IgD-negative memory B cell (primary cell): ENCODE results near the gene ADGRF5. TPM values are rescaled to one million over a fixed set of nuclear protein-coding genes. Genes with fewer than 3 reads are reported as not detected.

ENCODE experiments used
- H3K27ac Mint-ChIP-seq, 3 donors: one replicate each; pipeline ENCODE4 v1.8.0; 2020 to 2022; ENCODE audit warnings: mild to moderate bottlenecking in 3 of 3, mixed read lengths in 3 of 3, moderate library complexity in 1 of 3
- H3K27me3 Mint-ChIP-seq: one replicate; pipeline ENCODE4 v1.8.0; 2021; ENCODE audit warnings: mixed read lengths
- H3K36me3 Mint-ChIP-seq: one replicate; pipeline ENCODE4 v1.8.0; 2020; ENCODE audit warnings: mild to moderate bottlenecking, mixed read lengths
- H3K4me1 Mint-ChIP-seq, 3 donors: one replicate each; pipeline ENCODE4 v1.8.0; 2020 to 2022; ENCODE audit warnings: mixed read lengths in 3 of 3, mild to moderate bottlenecking in 1 of 3
- H3K4me3 Mint-ChIP-seq, 4 donors: one replicate each; pipeline ENCODE4 v1.8.0; 2020 to 2022; ENCODE audit warnings: mild to moderate bottlenecking in 4 of 4, mixed read lengths in 4 of 4, moderate library complexity in 3 of 4
- H3K9me3 Mint-ChIP-seq, 3 donors: one replicate each; pipeline ENCODE4 v1.8.0; 2020 to 2021; ENCODE audit warnings: mixed read lengths in 3 of 3, mild to moderate bottlenecking in 1 of 3
- polyA plus RNA-seq: library from polyadenylated mRNA; unstranded; fragments of 300-500 nt; fragmentation: Illumina TruSeq; gene quantifications from one replicate; pipeline ENCODE4 v1.2.3, GENCODE V29; 2021

The ADGRF5 gene, protein sequence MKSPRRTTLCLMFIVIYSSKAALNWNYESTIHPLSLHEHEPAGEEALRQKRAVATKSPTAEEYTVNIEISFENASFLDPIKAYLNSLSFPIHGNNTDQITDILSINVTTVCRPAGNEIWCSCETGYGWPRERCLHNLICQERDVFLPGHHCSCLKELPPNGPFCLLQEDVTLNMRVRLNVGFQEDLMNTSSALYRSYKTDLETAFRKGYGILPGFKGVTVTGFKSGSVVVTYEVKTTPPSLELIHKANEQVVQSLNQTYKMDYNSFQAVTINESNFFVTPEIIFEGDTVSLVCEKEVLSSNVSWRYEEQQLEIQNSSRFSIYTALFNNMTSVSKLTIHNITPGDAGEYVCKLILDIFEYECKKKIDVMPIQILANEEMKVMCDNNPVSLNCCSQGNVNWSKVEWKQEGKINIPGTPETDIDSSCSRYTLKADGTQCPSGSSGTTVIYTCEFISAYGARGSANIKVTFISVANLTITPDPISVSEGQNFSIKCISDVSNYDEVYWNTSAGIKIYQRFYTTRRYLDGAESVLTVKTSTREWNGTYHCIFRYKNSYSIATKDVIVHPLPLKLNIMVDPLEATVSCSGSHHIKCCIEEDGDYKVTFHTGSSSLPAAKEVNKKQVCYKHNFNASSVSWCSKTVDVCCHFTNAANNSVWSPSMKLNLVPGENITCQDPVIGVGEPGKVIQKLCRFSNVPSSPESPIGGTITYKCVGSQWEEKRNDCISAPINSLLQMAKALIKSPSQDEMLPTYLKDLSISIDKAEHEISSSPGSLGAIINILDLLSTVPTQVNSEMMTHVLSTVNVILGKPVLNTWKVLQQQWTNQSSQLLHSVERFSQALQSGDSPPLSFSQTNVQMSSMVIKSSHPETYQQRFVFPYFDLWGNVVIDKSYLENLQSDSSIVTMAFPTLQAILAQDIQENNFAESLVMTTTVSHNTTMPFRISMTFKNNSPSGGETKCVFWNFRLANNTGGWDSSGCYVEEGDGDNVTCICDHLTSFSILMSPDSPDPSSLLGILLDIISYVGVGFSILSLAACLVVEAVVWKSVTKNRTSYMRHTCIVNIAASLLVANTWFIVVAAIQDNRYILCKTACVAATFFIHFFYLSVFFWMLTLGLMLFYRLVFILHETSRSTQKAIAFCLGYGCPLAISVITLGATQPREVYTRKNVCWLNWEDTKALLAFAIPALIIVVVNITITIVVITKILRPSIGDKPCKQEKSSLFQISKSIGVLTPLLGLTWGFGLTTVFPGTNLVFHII (N-terminal part only)
- polyA plus RNA-seq, result not detected

DNA sequence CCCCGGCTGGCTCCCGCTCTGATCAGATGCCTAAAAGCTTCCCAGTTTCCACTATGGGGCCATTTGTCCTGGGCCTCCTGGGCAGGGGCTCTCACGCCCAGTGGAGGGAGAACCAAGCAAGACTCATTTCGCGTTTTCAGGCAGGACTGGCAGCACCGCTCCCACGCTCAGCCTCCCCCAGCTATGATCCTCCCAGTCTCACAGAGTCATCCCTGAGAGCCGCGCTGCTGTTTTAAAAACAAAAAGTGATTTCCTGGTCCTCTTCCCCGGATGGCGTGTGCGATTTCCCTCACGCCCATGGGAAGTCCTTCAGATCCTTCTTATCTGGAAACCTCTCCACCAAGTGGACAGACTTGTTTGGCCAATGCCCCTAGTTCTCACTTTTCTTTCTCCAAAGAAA is at the start of gene ADGRF5:
TSS of gene ADGRF5 (minus strand) at position 208 of the 400 bp plus-strand sequence. CDS start 15,176 bp downstream, outside the sequence.
- Mint-ChIP-seq H3K4me3 (peak within 1 kb of the TSS in 1 of 4 donors; percentile 29), H3K4me1 (no peaks in the 10 kb centered on the region), H3K36me3 (no peaks in the 10 kb centered on the region), H3K27me3 (peaks cover 2% of the 10 kb centered on the region), H3K27ac (no peak within 1 kb of the TSS), H3K9me3 (peaks cover 0 to 5% (median 0%) of the 10 kb centered on the region in 3 donors)

DNA sequence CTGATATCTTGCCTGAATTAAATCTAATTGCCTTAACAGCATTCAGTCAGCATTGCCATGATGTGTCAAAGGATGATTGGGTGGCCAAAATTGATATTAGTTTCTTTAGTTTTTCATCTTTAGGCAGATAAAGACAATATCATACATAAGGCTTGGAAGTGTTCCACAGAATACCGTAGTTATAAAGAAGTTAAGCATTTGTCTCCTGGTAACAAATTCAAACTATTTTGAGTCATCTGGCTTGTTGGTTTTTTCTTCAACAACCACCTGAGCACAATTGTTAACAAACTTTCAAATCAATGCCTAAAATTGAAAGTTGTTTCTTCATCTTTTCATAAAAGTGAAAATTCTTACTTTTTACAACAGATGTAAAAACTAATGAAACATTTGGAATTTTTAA is 47.5 kb upstream of the ADGRF5 start:
- no peak overlapping the region for H3K27ac Mint-ChIP-seq

DNA sequence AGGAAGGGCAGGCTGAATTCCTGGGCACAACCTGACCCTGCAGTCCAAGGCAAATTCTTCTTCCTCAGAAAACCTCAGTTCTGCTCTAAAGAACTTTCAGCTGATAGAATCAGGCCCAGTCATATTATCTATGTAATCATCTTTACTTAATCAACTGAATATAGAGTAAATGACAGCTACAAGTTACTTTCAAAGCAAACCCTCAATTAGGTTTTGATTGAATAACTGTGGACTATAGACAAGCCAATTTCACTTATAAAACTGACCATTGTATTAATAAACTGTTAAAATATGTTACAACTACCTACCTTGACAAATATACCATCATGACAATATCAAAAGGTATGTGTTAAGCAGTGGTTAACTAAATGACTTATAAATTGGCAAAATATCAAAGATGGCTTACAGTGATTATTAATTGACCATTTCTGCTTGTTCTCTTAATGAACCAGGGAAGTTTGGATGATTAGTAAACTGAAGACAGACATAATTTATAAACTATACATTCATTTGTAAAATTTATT is 46.1 kb upstream of the ADGRF5 start:
- Mint-ChIP-seq H3K27ac (no peak overlapping the region), H3K4me1 (no peaks in the 10 kb centered on the region), H3K27me3 (no peaks in the 10 kb centered on the region), H3K4me3 (no peak overlapping the region), H3K36me3 (no peaks in the 10 kb centered on the region), H3K9me3 (no peaks in the 10 kb centered on the region)

More for the DNA sequence above, 47.5 kb upstream of the ADGRF5 start:
- no peaks in the 10 kb centered on the region for H3K4me1 Mint-ChIP-seq
- no peaks in the 10 kb centered on the region for H3K9me3 Mint-ChIP-seq
- H3K4me3 Mint-ChIP-seq, result no peak overlapping the region
- H3K36me3 Mint-ChIP-seq, result no peaks in the 10 kb centered on the region
- H3K27me3 Mint-ChIP-seq, result peaks cover 4% of the 10 kb centered on the region

DNA sequence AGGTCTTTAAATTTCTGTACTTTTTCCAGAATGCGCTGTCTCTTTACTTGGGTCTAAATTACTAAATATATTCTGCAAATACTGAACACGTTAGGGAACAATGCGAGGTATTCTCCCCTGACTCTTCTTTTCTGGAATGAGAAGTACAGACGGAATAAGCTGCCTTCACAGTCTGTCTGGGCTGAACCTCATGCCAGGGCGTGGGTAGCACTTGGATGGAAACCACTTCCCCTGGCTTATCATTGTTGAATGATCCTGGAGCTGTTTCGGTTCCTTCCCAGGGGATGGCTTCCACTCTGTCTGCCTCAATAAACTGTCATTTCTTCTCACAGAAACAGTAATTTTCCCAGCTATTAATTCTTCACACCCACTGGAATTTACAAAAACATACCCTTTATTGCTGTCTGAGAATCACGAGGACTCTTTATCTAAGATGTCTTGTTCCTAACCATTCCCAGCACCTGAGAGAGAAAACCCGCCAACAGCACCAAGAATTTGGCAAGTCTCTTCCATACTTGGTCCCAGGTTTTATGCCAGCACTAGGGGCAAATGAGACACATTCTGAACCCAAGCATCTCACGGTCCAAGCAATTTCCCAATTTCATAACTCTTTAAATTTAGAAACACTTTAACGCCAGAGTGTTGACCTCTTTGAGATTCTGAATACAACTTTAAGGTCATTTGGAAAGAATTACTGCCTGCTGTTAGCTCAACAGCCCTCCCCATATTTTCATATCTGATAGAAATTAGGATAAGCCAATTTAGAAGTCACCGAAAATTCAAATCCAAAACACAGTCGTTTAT is 43.2 kb upstream of the ADGRF5 start:
- no peaks in the 10 kb centered on the region for H3K4me1 Mint-ChIP-seq
- no peaks in the 10 kb centered on the region for H3K9me3 Mint-ChIP-seq
- no peak overlapping the region for H3K27ac Mint-ChIP-seq
- no peak overlapping the region for H3K4me3 Mint-ChIP-seq
- H3K27me3 Mint-ChIP-seq, result no peaks in the 10 kb centered on the region
- no peaks in the 10 kb centered on the region for H3K36me3 Mint-ChIP-seq

DNA sequence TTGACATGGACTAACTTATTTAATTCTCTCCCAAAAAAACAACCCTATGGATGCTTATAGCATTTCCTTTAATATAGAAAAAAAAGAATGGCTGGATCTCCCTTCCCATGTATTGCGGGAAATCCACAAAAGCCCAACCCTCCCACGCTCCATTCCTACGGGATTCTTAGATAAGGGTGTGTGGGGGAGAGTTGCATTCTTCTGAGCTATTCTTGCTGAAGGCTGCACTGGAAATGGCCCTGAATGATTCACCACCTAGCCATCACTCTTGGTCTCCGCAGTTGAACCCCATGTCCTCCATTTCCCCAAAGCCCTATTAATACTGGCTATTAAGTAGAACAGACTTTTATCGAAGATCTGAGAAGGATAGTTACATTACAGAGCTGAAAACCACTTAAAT is 41.9 kb upstream of the ADGRF5 start:
- no peaks in the 10 kb centered on the region for H3K27me3 Mint-ChIP-seq
- H3K27ac Mint-ChIP-seq, result no peak overlapping the region
- no peaks in the 10 kb centered on the region for H3K9me3 Mint-ChIP-seq
- H3K4me1 Mint-ChIP-seq, result no peaks in the 10 kb centered on the region
- no peak overlapping the region for H3K4me3 Mint-ChIP-seq
- no peaks in the 10 kb centered on the region for H3K36me3 Mint-ChIP-seq

DNA sequence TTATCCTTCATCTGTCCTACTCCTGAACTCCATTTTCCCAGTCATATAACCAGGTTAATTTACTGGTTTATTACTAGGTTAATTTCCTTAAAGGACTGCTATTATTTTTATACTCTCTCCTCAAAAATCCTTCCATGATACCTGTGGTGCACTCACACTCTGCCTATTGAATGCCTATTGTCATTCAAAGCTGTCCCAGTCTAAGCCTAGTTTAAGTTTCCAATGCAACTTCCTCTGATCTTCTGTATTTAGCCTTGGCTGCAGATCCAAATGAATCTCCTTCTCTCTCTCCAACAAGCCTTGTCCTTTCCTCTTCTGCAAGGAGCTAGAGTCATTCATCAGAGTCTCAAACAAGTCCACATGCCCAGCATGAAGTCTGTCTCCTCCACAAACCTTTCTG is 41.3 kb upstream of the ADGRF5 start:
- no peaks in the 10 kb centered on the region for H3K4me1 Mint-ChIP-seq

DNA sequence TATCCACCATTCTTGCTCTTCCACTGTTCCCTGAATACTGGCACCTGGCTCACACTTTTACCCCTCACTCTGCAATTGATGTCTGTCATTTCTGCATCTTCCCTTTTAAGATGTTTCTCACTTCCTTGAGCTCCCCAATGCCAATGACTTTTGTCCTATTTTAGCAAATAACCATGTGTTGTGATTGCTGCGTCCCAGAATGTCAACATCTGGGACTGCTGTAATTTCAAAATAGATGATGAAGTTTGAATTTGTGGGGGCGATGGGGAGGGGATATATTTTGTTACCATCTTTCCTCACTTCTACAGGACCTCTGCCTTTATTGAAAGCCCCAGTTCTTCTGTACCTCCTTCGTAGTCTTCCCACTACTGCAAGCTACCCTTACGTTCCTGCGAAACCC is 40.0 kb upstream of the ADGRF5 start:
- Mint-ChIP-seq H3K27ac (no peak overlapping the region), H3K9me3 (no peaks in the 10 kb centered on the region), H3K4me3 (no peak overlapping the region)

More for the DNA sequence above, 41.3 kb upstream of the ADGRF5 start:
- Mint-ChIP-seq H3K9me3 (no peaks in the 10 kb centered on the region), H3K36me3 (no peaks in the 10 kb centered on the region), H3K27me3 (no peaks in the 10 kb centered on the region), H3K4me3 (no peak overlapping the region), H3K27ac (no peak overlapping the region)

DNA sequence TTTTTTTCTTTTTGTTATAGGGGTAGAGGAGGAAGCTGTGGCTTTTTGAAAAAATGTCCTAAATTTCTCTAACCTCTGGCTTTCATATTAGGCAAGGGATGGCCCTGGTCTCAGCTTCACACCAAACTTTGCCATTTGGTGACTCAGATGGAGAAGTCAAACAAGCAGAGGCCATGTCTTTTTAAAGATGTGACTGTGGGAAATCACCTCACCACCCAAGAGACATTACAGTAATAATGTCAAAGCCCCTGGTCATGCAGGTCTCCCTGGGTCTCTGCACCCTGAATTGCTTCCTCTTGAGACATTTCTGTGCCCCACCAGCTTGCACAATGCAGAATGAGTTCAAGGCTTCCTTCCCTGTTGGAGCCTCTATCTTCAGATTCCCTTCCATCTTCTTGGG is 39.5 kb upstream of the ADGRF5 start:
- Mint-ChIP-seq H3K36me3 (no peaks in the 10 kb centered on the region), H3K4me3 (no peak overlapping the region)

More for the DNA sequence above, 40.0 kb upstream of the ADGRF5 start:
- Mint-ChIP-seq H3K4me1 (no peaks in the 10 kb centered on the region), H3K36me3 (no peaks in the 10 kb centered on the region), H3K27me3 (no peaks in the 10 kb centered on the region)

DNA sequence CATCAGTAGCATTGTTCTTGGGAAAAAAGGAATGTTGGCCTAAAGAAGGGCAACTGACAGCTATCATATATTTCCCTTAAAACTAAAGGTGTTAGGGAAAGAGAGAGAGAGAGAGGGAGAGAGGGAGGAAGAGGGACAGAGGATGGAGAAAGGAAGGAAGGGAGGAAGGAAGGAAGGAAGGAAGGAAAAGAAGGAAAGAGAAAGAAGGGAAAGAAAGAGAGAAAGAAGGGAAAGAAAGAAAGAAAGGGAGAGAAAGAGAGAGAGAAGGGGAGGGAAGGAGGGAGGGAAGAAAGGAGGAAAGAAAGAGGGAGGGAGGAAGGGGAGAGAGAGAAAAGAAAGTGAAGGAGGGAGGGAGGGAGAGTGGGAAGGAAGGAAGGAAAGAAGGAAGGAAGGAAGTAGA is 37.7 kb upstream of the ADGRF5 start:
- H3K27ac Mint-ChIP-seq, result no peak overlapping the region
- no peaks in the 10 kb centered on the region for H3K9me3 Mint-ChIP-seq
- H3K4me1 Mint-ChIP-seq, result no peaks in the 10 kb centered on the region
- no peaks in the 10 kb centered on the region for H3K36me3 Mint-ChIP-seq
- no peak overlapping the region for H3K4me3 Mint-ChIP-seq
- no peaks in the 10 kb centered on the region for H3K27me3 Mint-ChIP-seq

More for the DNA sequence above, 39.5 kb upstream of the ADGRF5 start:
- H3K27me3 Mint-ChIP-seq, result no peaks in the 10 kb centered on the region
- no peak overlapping the region for H3K27ac Mint-ChIP-seq
- no peaks in the 10 kb centered on the region for H3K4me1 Mint-ChIP-seq
- H3K9me3 Mint-ChIP-seq, result no peaks in the 10 kb centered on the region

DNA sequence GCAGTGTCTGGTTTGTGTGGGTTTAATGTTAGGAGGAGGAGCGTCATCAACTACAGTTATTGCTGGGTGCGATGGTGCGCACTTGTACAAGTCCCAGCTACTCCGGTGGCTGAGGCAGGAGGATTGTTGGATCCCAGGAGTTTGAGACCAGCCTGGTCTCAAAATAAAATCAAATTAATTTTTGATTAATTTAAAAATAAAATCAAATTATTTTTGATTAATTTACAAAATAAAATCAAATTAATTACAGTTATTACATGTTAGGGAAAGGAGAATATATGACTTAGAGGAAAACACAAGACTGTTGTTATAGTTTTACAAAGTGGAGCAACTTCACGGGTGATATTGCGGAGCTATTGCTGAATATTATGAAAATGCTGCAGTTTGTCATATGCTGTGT is 34.7 kb upstream of the ADGRF5 start:
- Mint-ChIP-seq H3K27me3 (no peaks in the 10 kb centered on the region), H3K36me3 (no peaks in the 10 kb centered on the region), H3K9me3 (no peaks in the 10 kb centered on the region), H3K4me3 (no peak overlapping the region), H3K4me1 (no peaks in the 10 kb centered on the region), H3K27ac (no peak overlapping the region)

DNA sequence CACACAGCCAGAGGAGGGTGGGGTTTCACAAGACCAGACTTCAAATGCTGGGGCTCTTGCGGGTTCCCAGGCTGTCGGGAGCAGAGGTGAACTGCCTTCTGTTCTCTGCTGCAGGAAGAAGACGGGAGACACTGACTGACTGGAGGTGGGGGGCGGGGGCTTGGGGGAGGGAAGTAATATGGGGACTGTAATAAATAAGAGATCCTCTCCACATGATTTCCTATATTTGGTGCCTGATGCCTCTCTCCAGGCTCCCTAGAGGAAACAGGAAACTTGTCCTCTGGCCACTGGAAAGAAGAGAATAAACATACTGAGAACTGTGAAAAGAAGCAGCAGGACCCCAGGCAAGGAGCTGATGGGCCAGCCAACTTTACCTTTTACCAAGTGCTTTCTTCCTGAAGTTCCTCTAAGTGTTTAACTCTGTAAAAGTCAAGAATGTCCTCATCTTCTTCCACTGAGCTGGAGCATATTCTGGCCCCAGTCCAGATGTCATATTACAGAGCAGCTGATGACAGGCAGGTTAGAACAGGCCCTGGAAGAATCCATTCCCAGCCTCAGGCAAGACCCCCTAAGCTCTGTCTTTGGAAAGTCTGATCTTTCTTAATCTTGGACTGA is 33.2 kb upstream of the ADGRF5 start:
- H3K27ac Mint-ChIP-seq, result no peak overlapping the region
- H3K36me3 Mint-ChIP-seq, result no peaks in the 10 kb centered on the region
- no peaks in the 10 kb centered on the region for H3K9me3 Mint-ChIP-seq
- no peaks in the 10 kb centered on the region for H3K4me1 Mint-ChIP-seq
- H3K27me3 Mint-ChIP-seq, result peaks cover 6% of the 10 kb centered on the region
- no peak overlapping the region for H3K4me3 Mint-ChIP-seq

DNA sequence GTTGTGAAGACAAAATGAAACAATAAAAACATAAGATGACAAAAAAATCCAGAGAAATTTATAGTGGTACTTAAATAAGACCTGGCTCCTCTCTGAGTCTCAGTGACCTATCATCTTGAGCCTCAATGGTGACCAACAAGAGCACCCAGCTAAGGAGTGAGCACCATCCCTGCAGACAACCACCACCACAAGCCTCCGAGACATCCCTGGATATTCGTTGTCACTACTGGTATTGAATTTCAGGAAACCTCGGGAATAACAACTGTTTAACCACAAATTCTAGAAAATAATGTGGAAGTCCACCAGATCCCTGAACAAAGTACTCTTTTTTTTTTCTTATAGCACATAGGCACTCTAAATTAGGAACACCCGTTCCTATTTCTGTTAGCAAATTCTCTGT is 32.2 kb upstream of the ADGRF5 start:
- Mint-ChIP-seq H3K4me3 (no peak overlapping the region), H3K27ac (no peak overlapping the region), H3K4me1 (no peaks in the 10 kb centered on the region), H3K9me3 (no peaks in the 10 kb centered on the region), H3K36me3 (no peaks in the 10 kb centered on the region), H3K27me3 (peaks cover 9% of the 10 kb centered on the region)

DNA sequence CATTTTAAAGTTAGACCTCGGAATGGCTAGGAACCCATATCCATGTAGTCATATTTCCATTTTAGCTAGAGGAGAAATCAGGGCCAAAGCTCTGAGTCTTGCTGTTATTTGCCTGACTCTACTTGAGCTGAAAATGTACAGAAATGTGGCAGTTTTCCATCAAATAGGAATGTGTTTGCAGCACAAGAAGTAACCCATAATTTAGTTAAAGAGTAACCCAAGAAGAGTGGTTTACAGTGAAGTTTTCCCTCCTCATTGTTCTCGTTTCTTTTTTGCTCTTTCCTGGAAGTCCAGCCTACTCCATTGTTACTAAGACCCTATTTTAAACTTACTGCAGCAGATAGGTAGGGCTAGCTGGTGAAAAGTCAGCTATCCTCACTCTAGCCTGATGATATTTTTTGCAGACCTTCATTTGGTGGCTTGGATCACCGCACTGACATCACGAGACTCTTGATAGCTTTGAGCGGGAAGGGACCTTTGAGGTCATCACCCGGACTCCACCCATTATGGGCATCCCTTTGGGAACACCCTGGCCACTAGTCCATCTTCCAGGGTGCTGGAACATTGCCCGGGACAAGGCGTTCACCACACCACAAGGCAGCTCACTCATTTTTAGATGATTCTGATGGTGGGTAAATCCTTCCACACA is 28.0 kb upstream of the ADGRF5 start:
- Mint-ChIP-seq H3K27me3 (peaks cover 9% of the 10 kb centered on the region), H3K4me3 (no peak overlapping the region), H3K4me1 (no peaks in the 10 kb centered on the region), H3K27ac (no peak overlapping the region), H3K9me3 (no peaks in the 10 kb centered on the region), H3K36me3 (peaks cover 4% of the 10 kb centered on the region)
